Renal cortex interstitium (tissue), 15 donors: ENCODE measurements around the gene ETF1. TPM values are rescaled to one million over a fixed set of nuclear protein-coding genes. Genes with fewer than 3 reads are reported as not detected.

Source experiments
- DNase-seq, 11 donors: peaks; one replicate each; pipeline ENCODE4 v3.0.0-alpha.2; 2013; ENCODE audit warnings: low read depth in 9 of 11, low spot score in 4 of 11; ENCODE audit errors: extremely low read depth in 1 of 11
- long read RNA-seq, 16 experiments: transcript quantifications; one replicate each; lab custom pipeline, GENCODE V29; 2026
- polyA plus RNA-seq, 3 donors: library from polyadenylated mRNA; unstranded; fragments of 120-200 nt; gene quantifications; one replicate each; pipeline ENCODE4 v1.2.1, GENCODE V29; 2013; ENCODE audit not compliant: insufficient read length in 3 of 3

ETF1 gene
- polyA plus RNA-seq = 10 to 100 TPM; 73.9 to 83.7 (median 77.1) TPM
- long read RNA-seq, donor 1, transcript ETF1-201 (11 exons, 3,742 nt) = major isoform, 7 of 7 reads
- long read RNA-seq, donor 1, partial matches to known transcripts = 0 of 7 reads
- long read RNA-seq, donor 1, other reads (novel, unspliced or antisense) = 0 of 7 reads
- long read RNA-seq, donor 2, transcript ETF1-201 (11 exons, 3,742 nt) = major isoform, 6 of 6 reads
- long read RNA-seq, donor 2, partial matches to known transcripts = 0 of 6 reads
- long read RNA-seq, donor 2, other reads (novel, unspliced or antisense) = 0 of 6 reads
- long read RNA-seq, donor 3, transcript ETF1-201 (11 exons, 3,742 nt) = major isoform, 9 of 19 reads
- long read RNA-seq, donor 3, partial matches to known transcripts = 10 of 19 reads
- long read RNA-seq, donor 3, other reads (novel, unspliced or antisense) = 0 of 19 reads
- long read RNA-seq, donor 4, transcript ETF1-201 (11 exons, 3,742 nt) = major isoform, 8 of 16 reads
- long read RNA-seq, donor 4, partial matches to known transcripts = 8 of 16 reads
- long read RNA-seq, donor 4, other reads (novel, unspliced or antisense) = 0 of 16 reads
- long read RNA-seq, donor 5 = 0 reads
- long read RNA-seq, donor 6, transcript ETF1-201 (11 exons, 3,742 nt) = major isoform, 11 of 43 reads
- long read RNA-seq, donor 6, partial matches to known transcripts = 32 of 43 reads
- long read RNA-seq, donor 6, other reads (novel, unspliced or antisense) = 0 of 43 reads
- long read RNA-seq, donor 7, transcript ETF1-201 (11 exons, 3,742 nt) = major isoform, 8 of 24 reads
- long read RNA-seq, donor 7, partial matches to known transcripts = 16 of 24 reads
- long read RNA-seq, donor 7, other reads (novel, unspliced or antisense) = 0 of 24 reads
- long read RNA-seq, donor 8 = 0 reads
- long read RNA-seq, donor 9, transcript ETF1-201 (11 exons, 3,742 nt) = major isoform, 7 of 28 reads
- long read RNA-seq, donor 9, partial matches to known transcripts = 20 of 28 reads
- long read RNA-seq, donor 9, other reads (novel, unspliced or antisense) = 0 of 28 reads
- long read RNA-seq, donor 10, transcript ETF1-201 (11 exons, 3,742 nt) = major isoform, 7 of 18 reads
- long read RNA-seq, donor 10, partial matches to known transcripts = 11 of 18 reads
- long read RNA-seq, donor 10, other reads (novel, unspliced or antisense) = 0 of 18 reads
- long read RNA-seq, donor 11, transcript ETF1-201 (11 exons, 3,742 nt) = major isoform, 7 of 29 reads
- long read RNA-seq, donor 11, partial matches to known transcripts = 21 of 29 reads
- long read RNA-seq, donor 11, other reads (novel, unspliced or antisense) = 0 of 29 reads
- long read RNA-seq, donor 12, partial matches to known transcripts = 0 of 2 reads
- long read RNA-seq, donor 12, other reads (novel, unspliced or antisense) = 0 of 2 reads
- long read RNA-seq, donor 13 = 0 reads
- long read RNA-seq, donor 14, transcript ETF1-201 (11 exons, 3,742 nt) = major isoform, 6 of 16 reads
- long read RNA-seq, donor 14, partial matches to known transcripts = 10 of 16 reads
- long read RNA-seq, donor 14, other reads (novel, unspliced or antisense) = 0 of 16 reads
- long read RNA-seq, donor 15, partial matches to known transcripts = 7 of 11 reads
- long read RNA-seq, donor 15, other reads (novel, unspliced or antisense) = 0 of 11 reads
- long read RNA-seq, donor 16, transcript ETF1-201 (11 exons, 3,742 nt) = major isoform, 22 of 103 reads
- long read RNA-seq, donor 16, partial matches to known transcripts = 81 of 103 reads
- long read RNA-seq, donor 16, other reads (novel, unspliced or antisense) = 0 of 103 reads

DNA sequence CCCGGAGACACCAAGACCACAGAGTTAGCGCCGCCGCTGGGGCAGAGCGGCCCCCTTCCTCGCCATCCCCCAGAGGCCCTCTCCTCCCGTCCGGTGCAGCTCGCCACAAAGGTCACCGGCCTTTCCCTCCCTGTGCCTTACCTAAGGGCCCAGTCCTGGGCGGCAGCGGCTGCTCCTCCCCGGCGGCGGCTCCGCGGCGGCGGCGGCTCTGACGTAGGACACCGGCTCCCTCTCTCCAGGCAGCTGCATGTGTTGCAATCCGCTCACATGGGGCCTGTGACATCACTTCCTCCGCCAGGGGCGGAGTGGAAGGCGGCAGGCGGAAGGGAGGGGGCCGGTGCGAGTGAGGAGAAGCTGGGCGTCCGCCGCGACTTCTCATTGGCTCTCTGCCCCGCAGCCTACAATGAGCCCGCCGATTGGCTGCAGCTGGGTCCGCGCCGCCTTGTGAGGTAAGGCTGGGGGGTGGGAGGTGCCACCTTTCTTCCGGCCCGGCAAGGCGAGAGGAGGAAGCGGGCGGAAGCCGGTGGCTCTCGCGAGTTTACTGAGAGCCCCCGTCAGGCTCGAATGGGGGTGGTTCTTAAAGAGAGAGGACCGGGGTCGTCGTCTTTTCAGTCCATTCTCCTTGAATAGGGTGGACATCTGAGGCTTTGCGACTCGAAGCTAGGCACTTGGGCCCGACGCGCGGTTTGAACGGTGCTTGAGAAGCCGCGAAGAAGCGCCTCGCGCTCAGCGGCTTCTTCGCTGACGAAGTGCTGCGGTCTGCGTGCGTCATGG lies at the start of gene ETF1:
Gene ETF1, minus strand, starts transcription at position 281 of the 774 bp plus-strand sequence. CDS start 318 bp downstream, outside the sequence.
- DNase-seq = peak; percentile 97 to 100 (median 99)

DNA sequence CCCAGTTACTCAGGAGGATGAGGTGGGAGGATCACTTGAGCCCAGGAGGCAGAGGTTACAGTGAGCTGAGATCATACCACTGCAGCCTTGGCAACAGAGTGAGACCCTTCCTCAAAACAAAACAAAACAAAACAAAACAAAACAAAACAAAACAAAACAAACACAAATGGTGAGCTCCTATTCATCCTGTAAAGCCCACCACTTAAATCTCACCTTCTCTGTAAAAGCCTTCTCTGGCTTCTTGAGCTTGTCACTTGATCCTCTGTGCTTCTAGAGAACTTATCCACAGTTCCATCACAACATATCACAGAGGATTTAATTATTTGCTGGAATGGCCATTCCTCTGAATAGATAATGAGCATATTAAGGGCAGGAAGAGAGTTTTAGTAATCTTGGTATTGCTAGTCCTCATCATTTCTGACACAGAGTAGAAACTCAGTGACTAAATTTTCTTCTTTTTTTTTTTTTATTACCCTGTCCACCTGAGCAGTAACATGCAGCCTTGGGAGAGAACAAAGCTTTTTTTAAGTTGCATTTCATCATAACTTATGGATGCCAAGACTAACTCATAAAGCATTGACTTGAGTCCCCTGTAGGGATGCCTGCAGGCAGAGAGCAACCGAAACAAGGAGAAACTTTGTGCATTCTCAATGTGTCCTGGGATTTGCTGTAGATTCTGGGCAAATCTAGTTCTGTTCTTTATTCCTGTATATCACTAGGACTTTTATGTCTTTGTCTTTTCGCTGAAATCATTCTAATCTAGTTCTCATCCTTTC lies 45.2 kb upstream of the ETF1 start:
- DNase-seq = no peak

DNA sequence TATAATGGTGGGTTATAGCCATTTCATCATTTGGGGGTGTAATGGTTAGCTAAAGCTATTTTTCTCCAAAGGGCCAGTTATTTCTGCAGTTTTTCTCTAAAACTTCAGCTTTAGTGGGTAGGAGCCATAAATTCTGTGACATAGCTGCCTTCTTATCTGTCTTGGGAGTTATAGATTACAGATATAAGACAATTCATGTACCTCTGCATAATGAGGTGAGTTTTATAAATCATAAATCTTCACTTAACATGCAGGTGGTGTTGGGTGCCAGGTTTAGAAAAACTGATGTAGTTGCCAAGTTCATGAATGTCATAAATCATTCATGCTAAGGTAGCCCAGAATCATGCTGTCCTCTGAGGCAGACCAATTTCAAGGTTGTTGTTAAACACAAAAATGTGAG lies 42.1 kb upstream of the ETF1 start:
- no peak for DNase-seq

DNA sequence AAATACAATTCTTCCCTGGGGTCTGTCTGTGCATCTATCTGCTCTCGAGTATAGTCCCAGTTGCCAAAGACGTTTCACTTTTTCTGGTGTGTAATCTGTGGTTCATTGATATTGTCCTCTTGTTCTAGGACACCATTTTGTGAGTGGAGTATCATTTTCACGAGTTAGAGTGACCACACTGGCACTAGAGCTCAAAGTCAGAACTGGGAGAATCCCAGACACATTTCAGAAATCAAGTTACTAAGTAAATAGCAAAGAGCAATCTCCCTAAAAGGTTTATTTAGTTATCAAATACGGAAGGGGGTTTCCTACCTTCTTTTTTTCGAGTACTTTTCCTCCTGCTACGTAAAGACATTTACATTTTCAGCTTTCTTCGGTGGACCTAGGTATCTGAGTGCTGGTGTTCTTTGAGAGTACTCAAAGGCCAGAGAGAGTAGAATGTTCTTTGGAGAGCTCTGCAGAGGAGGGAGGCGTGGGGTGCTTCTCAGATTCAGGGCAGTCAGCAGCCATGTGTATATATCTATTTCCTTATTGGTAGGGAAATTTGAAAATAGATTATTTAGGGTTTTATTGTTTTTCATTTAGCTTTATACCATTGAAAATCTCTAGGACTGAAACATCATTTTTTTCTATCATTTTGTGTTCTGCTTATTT lies 41.1 kb upstream of the ETF1 start:
- no peak for DNase-seq

DNA sequence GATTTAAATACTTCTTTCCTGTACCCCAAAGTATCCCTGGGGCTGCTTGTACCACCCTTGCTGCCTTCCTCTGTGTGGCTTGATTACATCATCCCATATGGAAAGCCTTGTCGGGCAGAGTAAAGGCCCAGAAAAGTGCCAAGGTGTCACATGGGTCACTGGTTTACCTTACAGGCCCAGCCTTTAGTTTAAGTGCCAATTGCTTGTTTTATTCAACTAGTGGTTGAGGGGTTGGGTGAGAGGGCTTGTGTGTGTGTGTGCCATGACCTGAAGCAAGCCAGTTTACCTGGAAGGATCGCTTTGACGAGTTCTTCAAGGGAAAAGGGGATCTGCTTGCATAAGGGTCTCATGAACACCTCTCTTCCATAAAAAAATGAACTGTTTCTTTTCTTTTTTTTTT lies 39.9 kb upstream of the ETF1 start:
- no peak for DNase-seq

DNA sequence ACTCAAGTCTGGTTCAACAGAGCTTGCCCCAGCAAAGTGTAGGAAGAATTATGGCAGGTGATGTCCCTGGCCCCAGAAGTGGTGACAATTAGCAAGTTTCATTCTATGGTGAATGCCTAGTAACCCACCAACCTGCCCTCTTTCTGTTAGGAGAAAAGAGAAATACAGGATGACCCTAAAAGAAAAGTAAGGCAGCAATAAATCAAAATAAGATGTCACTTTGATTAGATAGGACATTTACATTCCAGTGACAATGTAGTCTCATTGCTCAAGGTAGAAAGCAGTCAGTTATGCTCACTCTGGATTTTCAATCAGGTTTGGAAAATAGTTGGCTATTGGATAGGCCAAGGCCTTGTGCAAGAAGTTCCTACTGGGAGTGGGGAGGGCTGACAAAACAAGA lies 37.7 kb upstream of the ETF1 start:
- DNase-seq = no peak

DNA sequence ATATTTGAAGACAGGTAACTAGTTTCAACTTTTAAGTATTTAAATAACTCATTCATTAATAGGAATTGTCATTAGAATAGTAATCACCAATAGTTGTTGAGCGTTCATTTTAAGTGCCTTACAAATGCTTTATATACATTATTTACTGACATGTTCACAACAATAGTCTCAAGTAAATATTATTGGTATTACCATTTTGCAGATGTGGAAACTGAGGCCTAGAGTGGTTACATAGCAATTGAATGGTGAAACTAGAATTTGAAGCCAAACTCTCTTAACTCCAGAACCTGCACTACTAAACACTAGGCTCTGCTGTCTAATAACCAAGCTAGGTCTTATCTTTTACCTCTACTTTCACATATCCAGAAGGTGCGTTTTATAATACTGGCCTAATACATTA lies 37.0 kb upstream of the ETF1 start:
- DNase-seq = no peak

DNA sequence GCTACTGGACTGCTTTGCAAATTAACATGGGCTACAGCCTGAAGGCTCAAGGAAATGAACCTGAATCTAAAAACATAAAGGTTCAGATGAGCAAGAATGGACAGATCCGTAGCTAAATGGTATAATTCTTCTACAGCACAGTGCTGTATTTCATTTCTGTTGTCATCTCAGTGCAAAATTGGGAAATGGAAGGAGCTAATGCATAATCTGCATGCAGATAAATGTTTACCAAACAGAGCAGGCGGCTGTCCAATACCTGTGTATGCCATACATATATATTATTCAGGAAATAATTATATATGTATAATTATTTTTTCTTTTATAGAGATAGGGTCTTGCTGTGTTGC lies 36.5 kb upstream of the ETF1 start:
- DNase-seq = no peak

DNA sequence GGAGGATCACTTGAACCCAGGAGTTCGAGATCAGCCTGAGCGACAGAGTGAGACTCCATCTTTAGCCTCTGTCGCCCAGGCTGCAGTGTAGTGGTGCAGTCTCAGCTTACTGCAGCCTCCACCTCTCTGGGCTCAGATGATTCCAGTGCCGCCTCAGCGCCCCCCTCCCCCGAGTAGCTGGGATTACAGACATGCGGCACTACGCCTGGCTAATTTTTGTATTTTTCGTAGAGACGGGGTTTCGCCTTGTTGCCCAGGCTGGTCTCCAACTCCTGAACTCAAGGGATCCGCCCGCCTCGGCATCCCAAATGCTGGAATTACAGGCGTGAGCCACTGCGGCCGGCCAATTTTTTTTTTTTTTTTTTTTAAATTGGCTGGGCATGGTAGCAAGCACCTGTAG lies 34.4 kb upstream of the ETF1 start:
- DNase-seq = no peak

DNA sequence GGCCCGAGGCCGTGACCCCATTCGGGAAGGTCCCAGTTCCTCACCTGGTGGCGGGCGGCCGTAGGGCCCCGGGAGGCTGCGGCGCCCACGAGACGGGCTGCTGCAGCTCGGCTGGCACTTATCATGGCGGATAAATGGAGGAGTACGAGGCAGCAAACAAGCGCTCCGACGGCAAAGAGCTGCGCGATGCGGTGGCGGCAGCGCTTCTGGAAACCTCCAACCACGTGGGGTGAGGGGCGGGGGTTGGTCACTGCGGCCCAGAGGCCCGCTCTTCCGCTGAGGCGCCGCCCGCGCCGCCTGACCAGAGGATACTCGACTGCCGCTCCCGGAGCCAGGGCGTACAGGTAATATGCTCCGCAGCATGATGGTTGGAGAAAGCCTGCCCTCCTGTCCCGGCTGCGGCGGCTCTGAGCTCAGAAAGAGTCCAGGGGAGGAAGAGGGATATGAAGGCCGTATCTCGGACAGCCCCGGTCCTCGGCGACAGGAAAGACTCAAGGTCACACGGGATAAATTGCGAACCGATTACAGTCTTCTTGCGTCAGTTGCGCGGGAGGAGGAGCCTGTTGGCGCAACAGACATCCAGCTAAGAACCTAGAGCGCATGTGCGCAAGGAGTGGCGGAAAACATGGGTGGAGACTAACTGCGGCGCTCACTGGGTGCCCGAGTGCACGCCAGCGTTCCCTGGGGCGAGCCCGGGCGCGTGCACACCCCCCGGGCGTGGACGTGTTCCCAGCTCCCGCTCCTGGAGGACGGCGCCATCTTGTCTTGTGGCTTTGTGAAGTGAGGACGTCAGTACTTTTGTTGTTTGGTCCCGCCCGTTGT lies 32.4 kb upstream of the ETF1 start, which contains the start of gene HSPA9:
Gene HSPA9, minus strand, starts transcription at position 208 of the 822 bp plus-strand sequence. Its CDS starts 83 bp downstream, at position 125.
- DNase-seq = peak; percentile 98 to 100 (median 99)

DNA sequence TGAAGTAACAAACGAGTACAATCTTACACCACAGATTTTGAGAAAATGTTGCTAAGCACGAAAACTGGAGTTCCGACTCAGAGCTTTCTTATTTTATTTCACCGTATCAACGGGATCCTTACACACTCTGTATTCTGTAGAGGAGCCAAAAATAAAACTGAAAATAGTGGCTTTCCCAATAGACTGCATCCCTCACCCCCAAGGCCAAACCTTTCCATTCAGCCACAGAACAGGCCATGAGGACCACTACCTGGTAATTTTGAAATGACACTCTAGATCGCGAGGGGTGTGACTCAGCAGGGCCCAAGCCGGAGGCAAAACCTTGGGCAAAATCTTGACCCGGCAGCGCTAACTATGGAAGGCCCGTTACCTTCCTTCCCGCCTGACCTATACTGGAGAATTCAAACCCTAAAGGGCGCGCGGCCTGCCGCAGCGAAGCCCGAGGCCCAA lies 31.7 kb upstream of the ETF1 start:
- DNase-seq = peak in 2 of 11 donors; percentile 29 to 31

DNA sequence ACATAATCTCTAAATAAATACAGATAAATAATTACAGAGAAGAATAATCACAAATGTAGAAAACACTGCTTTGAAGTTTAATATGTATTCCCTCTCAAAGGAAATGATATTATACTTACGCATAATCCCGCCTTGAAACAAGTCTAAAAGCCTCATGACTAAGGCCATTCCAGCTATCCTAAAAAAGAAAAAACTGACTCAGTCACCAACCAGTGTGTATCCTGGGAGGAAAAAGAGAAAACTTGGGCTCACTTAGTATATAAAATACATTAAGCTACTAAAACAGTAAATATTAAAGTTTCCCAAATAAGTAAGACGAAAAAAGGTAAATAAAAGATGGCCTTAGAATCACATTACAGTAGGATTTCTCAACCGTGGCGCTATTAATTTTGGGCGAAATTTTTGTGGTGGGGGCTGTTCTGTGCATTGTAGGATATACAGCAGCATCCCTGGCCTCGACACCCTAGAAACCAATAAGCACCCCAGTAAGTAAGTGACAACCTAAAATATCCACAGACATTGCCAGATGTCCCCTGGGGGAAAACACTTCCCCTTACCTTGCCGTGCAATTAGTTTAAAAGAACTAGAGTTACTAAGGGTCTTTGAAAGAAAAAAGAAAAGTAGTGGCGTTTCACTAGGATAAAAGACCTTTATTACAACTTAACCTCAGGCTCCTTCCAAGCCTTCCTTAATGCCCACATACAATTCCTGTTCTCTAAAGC lies 31.1 kb upstream of the ETF1 start:
- DNase-seq = no peak

DNA sequence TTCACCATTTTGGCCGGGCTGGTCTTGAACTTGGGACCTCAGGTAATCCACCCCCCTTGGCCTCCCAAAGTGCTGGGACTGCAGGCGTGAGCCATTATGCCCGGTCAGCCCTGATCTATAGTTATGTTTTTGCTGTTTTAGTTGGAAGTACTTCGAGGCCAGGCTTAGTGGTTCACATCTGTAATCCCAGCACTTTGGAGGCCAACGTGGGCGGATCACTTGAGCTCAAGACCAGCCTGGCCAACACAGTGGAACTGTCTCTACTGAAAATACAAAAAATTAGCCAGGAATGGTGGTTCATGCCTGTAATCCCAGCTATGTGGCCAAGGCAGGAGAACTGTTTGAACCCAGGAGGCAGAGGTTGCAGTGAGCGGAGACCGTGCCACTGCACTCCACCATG lies 30.2 kb upstream of the ETF1 start:
- DNase-seq = no peak

DNA sequence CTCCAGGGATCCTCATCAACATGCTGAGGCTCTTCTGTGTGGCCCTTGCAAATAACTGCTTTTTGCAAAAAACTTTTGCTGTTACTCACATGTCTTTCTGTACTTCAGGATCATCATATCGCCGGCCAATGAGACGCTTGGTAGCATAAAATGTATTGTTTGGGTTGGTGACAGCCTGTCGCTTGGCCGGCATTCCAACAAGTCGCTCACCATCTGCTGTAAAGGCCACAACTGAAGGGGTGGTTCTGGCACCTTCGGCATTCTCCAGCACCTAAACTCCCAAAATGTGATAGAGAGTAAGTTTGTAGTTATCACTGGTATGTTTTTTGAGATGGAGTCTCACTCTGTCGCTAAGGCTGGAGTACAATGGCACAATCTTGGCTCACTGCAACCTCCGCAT lies 27.8 kb upstream of the ETF1 start:
- no peak for DNase-seq

DNA sequence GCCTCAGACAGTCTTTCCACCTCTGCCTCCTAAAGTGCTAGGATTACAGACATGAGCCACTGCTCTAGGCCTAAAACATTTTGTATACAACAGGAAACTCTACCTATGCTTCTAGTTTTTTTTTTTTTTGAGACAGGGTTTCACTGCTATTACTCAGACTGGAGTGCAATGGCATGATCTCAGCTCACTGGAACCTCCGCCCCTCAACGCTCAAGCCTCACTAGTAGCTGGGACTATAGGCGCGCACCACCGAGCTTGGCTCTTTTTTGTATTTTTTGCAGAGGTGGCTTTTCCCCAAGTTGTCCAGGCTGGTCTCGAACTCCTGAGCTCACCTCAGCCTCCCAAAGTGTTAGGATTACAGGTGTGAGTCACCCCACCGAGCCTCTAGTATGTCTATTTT lies 26.7 kb upstream of the ETF1 start:
- DNase-seq = no peak
